ENCODE measurements around the gene CENPN. TPM values are rescaled to one million over a fixed set of nuclear protein-coding genes. Genes with fewer than 3 reads are reported as not detected.

Gene CENPN
- polyA plus RNA-seq, 1 experiment = 23.1 TPM

GRCh38 chr16:81040131-81040530 lies 33.1 kb downstream of the CENPN start:
- ChIA-PET POLR2A (no interaction called here), CTCF (interaction anchor here (0.6 to 1.5 kb wide), 2 partner anchors 36 to 258 kb away, joined by 3 to 4 read pairs; no protein-coding TSS in a partner anchor)
- no peak overlapping the region for H3K27ac ChIP-seq (ENCODE audit: low read depth, low read length)
- TF ChIP-seq CTCF (IDR thresholded peaks at IDR 0.05; ENCODE audit: low read depth, low read length) = no peak
- DNase-seq (ENCODE audit: low read depth, low spot score) = no peak
- no peaks in the 10 kb centered on the region for H3K9me3 ChIP-seq (ENCODE audit: control insufficient read depth, insufficient read depth, low read length)
- no peak overlapping the region for H3K4me3 ChIP-seq (ENCODE audit: low read depth, low read length)
- H3K27me3 ChIP-seq (ENCODE audit: control insufficient read depth, insufficient read depth, low read length) = no peaks in the 10 kb centered on the region

- no peak for TF ChIP-seq CTCF (IDR thresholded peaks at IDR 0.05; ENCODE audit: low read depth, low read length)
- no peak for DNase-seq (ENCODE audit: low read depth, low spot score)
- H3K9me3 ChIP-seq (ENCODE audit: control insufficient read depth, insufficient read depth, low read length) = no peaks in the 10 kb centered on the region
- no peak overlapping the region for H3K4me3 ChIP-seq (ENCODE audit: low read depth, low read length)
- H3K27me3 ChIP-seq (ENCODE audit: control insufficient read depth, insufficient read depth, low read length) = no peaks in the 10 kb centered on the region
- no peak overlapping the region for H3K27ac ChIP-seq (ENCODE audit: low read depth, low read length)
- POLR2A ChIA-PET = no interaction called here
- CTCF ChIA-PET = interaction anchor here (0.6 to 1.5 kb wide), 2 partner anchors 36 to 258 kb away, joined by 3 to 4 read pairs; no protein-coding TSS in a partner anchor
These were observed 33.8 kb downstream of the CENPN start for GRCh38 chr16:81040842-81041241.

GRCh38 chr16:81041696-81042095 lies 34.7 kb downstream of the CENPN start:
- ChIA-PET POLR2A (no interaction called here), CTCF (no interaction called here)
- H3K4me3 ChIP-seq (ENCODE audit: low read depth, low read length) = no peak overlapping the region
- H3K9me3 ChIP-seq (ENCODE audit: control insufficient read depth, insufficient read depth, low read length) = no peaks in the 10 kb centered on the region
- no peak for DNase-seq (ENCODE audit: low read depth, low spot score)
- no peaks in the 10 kb centered on the region for H3K27me3 ChIP-seq (ENCODE audit: control insufficient read depth, insufficient read depth, low read length)
- H3K27ac ChIP-seq (ENCODE audit: low read depth, low read length) = no peak overlapping the region
- TF ChIP-seq CTCF (IDR thresholded peaks at IDR 0.05; ENCODE audit: low read depth, low read length) = no peak

GRCh38 chr16:81042821-81043220 lies 35.8 kb downstream of the CENPN start:
- no peak for TF ChIP-seq CTCF (IDR thresholded peaks at IDR 0.05; ENCODE audit: low read depth, low read length)
- CTCF ChIA-PET = interaction anchor here (0.5 kb wide), 1 partner anchor 10 kb away, joined by 4 read pairs; no protein-coding TSS in a partner anchor

GRCh38 chr16:81053761-81054160 lies 46.7 kb downstream of the CENPN start:
- no peak overlapping the region for H3K27ac ChIP-seq (ENCODE audit: low read depth, low read length)
- H3K9me3 ChIP-seq (ENCODE audit: control insufficient read depth, insufficient read depth, low read length) = peaks cover 4% of the 10 kb centered on the region
- no peak for DNase-seq (ENCODE audit: low read depth, low spot score)
- no peak for TF ChIP-seq CTCF (IDR thresholded peaks at IDR 0.05; ENCODE audit: low read depth, low read length)
- CTCF ChIA-PET = no interaction called here
- H3K4me3 ChIP-seq (ENCODE audit: low read depth, low read length) = no peak overlapping the region
- H3K27me3 ChIP-seq (ENCODE audit: control insufficient read depth, insufficient read depth, low read length) = no peaks in the 10 kb centered on the region
- POLR2A ChIA-PET = no interaction called here

More at GRCh38 chr16:81042821-81043220, 35.8 kb downstream of the CENPN start:
- Histone ChIP-seq H3K27me3 (ENCODE audit: control insufficient read depth, insufficient read depth, low read length) (no peaks in the 10 kb centered on the region), H3K4me3 (ENCODE audit: low read depth, low read length) (no peak overlapping the region), H3K27ac (ENCODE audit: low read depth, low read length) (no peak overlapping the region), H3K9me3 (ENCODE audit: control insufficient read depth, insufficient read depth, low read length) (no peaks in the 10 kb centered on the region)
- no peak for DNase-seq (ENCODE audit: low read depth, low spot score)
- POLR2A ChIA-PET = no interaction called here

Data from AG04450 (cell line).